HepG2 (cell line): Measurements from ENCODE around the gene MAP2K7. TPM values are rescaled to one million over a fixed set of nuclear protein-coding genes. Genes with fewer than 3 reads are reported as not detected.

Experiments used
- GABPA ChIP-seq, 2 experiments: IDR thresholded peaks; 2 replicates each; pipeline ENCODE4 v1.6.1; 2011 to 2016; ENCODE audit warnings: low read depth in 2 of 2, low read length in 1 of 2, missing biosample characterization in 1 of 2, missing genetic modification characterization in 1 of 2
- GZF1 ChIP-seq: sonication (generic); formaldehyde crosslinking; IDR thresholded peaks from 2 replicates; pipeline ENCODE4 v1.5.1; 2020; ENCODE audit warnings: mild to moderate bottlenecking, missing genetic modification reagents
- KLF16 ChIP-seq, 2 experiments: sonication (generic) in 1 of 2; formaldehyde crosslinking in 1 of 2; IDR thresholded peaks; 2 replicates each; pipeline versions ENCODE4 v1.6.1 to v1.8.0; 2016 to 2023; ENCODE audit warnings: missing genetic modification reagents in 2 of 2, missing compliant biosample characterization in 1 of 2
- NFKB2 ChIP-seq: sonication (generic); formaldehyde crosslinking; IDR thresholded peaks from 2 replicates; pipeline ENCODE4 v1.4.0; 2020; ENCODE audit warnings: missing genetic modification reagents, borderline replicate concordance
- ZNF350 ChIP-seq: sonication (generic); formaldehyde crosslinking; IDR thresholded peaks from 2 replicates; pipeline ENCODE4 v1.4.0; 2020; ENCODE audit warnings: mild to moderate bottlenecking, low read depth, missing genetic modification reagents, borderline replicate concordance
- ZNF572 ChIP-seq: sonication (generic); formaldehyde crosslinking; IDR thresholded peaks from 2 replicates; pipeline ENCODE4 v1.5.1; 2020; ENCODE audit warnings: mild to moderate bottlenecking, missing genetic modification reagents
- ZNF687 ChIP-seq: sonication (generic); formaldehyde crosslinking; IDR thresholded peaks from 2 replicates; pipeline ENCODE4 v1.5.1; 2020; ENCODE audit warnings: mild to moderate bottlenecking, missing genetic modification reagents, moderate library complexity
- polyA plus RNA-seq, 8 experiments: library from polyadenylated mRNA; depleted of rRNA in 3 of 8; stranded (reverse) in 7 of 8; unstranded in 1 of 8; fragments of >200 nt; fragmentation: Illumina TruSeq in 4 of 8; extraction: Trizol in 4 of 8; gene quantifications; 2 replicates each; pipeline versions ENCODE4 v1.2.1 to v1.2.3, GENCODE V29; 2011 to 2016; ENCODE audit warnings: low read depth in 4 of 8, missing spikeins in 1 of 8, mixed read lengths in 1 of 8; ENCODE audit not compliant: insufficient read depth in 1 of 8
- total RNA-seq, 5 experiments: library from RNA; depleted of rRNA; stranded (reverse); fragments of >200 nt; fragmentation: Illumina TruSeq; extraction: Trizol; gene quantifications; 2 replicates each; pipeline ENCODE4 v1.2.3, GENCODE V29; 2016; ENCODE audit warnings: low read depth in 1 of 5
- TF ChIP-seq, protein P1 (sequence below): IDR thresholded peaks from 2 replicates; pipeline ENCODE4 v1.4.0; 2020; ENCODE audit warnings: mild to moderate bottlenecking, missing genetic modification reagents
- TF ChIP-seq, protein P2 (sequence below): IDR thresholded peaks from 2 replicates; pipeline ENCODE4 v1.6.1; 2016; ENCODE audit warnings: low read depth, control low read depth

The MAP2K7 gene
- total and polyA plus RNA-seq, 2 of the 13 experiments (the other 11 are each of a cell fraction or from before 2014, with no cell fraction given) = 9.0 to 10.8 TPM

GRCh38 chr19:7874897-7875273 is 28.8 kb upstream of the MAP2K7 start (continued):
- TF ChIP-seq ZNF572 = no peak
- TF ChIP-seq, protein P1, sequence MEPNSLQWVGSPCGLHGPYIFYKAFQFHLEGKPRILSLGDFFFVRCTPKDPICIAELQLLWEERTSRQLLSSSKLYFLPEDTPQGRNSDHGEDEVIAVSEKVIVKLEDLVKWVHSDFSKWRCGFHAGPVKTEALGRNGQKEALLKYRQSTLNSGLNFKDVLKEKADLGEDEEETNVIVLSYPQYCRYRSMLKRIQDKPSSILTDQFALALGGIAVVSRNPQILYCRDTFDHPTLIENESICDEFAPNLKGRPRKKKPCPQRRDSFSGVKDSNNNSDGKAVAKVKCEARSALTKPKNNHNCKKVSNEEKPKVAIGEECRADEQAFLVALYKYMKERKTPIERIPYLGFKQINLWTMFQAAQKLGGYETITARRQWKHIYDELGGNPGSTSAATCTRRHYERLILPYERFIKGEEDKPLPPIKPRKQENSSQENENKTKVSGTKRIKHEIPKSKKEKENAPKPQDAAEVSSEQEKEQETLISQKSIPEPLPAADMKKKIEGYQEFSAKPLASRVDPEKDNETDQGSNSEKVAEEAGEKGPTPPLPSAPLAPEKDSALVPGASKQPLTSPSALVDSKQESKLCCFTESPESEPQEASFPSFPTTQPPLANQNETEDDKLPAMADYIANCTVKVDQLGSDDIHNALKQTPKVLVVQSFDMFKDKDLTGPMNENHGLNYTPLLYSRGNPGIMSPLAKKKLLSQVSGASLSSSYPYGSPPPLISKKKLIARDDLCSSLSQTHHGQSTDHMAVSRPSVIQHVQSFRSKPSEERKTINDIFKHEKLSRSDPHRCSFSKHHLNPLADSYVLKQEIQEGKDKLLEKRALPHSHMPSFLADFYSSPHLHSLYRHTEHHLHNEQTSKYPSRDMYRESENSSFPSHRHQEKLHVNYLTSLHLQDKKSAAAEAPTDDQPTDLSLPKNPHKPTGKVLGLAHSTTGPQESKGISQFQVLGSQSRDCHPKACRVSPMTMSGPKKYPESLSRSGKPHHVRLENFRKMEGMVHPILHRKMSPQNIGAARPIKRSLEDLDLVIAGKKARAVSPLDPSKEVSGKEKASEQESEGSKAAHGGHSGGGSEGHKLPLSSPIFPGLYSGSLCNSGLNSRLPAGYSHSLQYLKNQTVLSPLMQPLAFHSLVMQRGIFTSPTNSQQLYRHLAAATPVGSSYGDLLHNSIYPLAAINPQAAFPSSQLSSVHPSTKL (CRISPR knock-in tag) = no peak
- TF ChIP-seq GZF1 = no peak
- TF ChIP-seq, protein P2, sequence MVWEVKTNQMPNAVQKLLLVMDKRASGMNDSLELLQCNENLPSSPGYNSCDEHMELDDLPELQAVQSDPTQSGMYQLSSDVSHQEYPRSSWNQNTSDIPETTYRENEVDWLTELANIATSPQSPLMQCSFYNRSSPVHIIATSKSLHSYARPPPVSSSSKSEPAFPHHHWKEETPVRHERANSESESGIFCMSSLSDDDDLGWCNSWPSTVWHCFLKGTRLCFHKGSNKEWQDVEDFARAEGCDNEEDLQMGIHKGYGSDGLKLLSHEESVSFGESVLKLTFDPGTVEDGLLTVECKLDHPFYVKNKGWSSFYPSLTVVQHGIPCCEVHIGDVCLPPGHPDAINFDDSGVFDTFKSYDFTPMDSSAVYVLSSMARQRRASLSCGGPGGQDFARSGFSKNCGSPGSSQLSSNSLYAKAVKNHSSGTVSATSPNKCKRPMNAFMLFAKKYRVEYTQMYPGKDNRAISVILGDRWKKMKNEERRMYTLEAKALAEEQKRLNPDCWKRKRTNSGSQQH (CRISPR knock-in tag) = no peak
- TF ChIP-seq ZNF350 (CRISPR knock-in tag) = peak; percentile 42; the same call in 1 of the 2 replicates
- TF ChIP-seq GABPA (IDR thresholded peaks at IDR 0.05; ENCODE audit: low read depth, low read length) = no peak
- TF ChIP-seq GABPA (CRISPR knock-in tag; IDR thresholded peaks at IDR 0.05; ENCODE audit: low read depth) = peak; percentile 30; the same call in 1 of the 2 replicates
- TF ChIP-seq KLF16 (CRISPR knock-in tag; IDR thresholded peaks at IDR 0.05) = no peak
- TF ChIP-seq NFKB2 (CRISPR knock-in tag) = peak; percentile 39; the same call in 1 of the 2 replicates
- peak; percentile 45; the same call in 1 of the 2 replicates for TF ChIP-seq ZNF687 (CRISPR knock-in tag)
